Frontal cortex (tissue), 4 donors: Measurements from ENCODE around the gene BHLHE41. TPM values are rescaled to one million over a fixed set of nuclear protein-coding genes. Genes with fewer than 3 reads are reported as not detected.

Experiments
- DNase-seq, 2 donors: peaks; one replicate each; pipeline ENCODE4 v3.0.0; 2012; ENCODE audit warnings: low spot score in 2 of 2
- FAIRE-seq: peaks from 2 replicates; lab custom pipeline; 2012; peaks lifted over from hg19 to GRCh38; lab: Jason Lieb, UNC
- total RNA-seq: library from RNA; depleted of rRNA; stranded (reverse); fragments of >200 nt; gene quantifications from one replicate; pipeline ENCODE4 v1.2.3, GENCODE V29; 2014
- donor health status: control.
- donor health status: control.
- donor health status: control.

BHLHE41 gene
- total RNA-seq, 1 donor from 2014 or later = 0.41 TPM

DNA sequence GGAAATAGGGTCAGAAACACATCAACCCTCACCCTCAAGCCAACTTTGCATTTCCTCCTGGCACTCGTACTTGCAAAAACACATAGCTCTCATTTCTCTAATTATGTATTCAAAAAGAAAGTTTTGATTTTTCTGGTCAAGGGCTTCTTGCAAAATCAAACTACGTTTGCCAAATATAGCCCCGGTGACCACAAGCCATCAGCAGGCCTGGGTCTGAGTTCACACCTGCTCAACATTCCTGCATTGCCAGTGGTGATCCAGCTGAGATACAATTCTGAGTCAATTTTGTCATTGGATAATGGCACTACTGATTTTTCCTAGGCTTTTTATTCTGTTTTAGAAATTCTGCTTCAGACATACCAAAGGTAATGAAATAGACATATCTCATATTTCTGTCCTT lies 10.7 kb upstream of the BHLHE41 start:
- DNase-seq (no peak), FAIRE-seq (no peak)

DNA sequence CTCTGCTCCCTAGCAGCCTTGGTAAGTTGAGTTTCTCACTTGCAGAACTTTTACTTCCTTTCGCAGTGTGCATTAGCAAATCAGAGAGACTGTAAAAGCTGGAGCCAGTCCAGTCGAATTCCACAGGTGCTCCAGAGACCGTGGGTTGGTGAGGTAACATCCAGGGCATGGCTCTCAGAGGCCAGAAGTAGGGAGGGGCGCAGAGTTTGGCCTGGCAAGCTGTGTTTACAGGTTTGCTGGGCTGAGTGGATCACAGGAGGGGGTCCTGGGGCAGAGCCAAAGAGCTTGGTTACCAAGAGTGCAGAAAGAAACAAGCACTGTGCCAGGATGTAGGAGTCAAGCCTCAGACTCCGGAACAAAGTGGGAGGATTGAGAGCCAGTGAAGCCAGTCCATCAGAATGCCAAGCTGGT lies 10.2 kb upstream of the BHLHE41 start:
- no peak for FAIRE-seq
- DNase-seq = no peak

DNA sequence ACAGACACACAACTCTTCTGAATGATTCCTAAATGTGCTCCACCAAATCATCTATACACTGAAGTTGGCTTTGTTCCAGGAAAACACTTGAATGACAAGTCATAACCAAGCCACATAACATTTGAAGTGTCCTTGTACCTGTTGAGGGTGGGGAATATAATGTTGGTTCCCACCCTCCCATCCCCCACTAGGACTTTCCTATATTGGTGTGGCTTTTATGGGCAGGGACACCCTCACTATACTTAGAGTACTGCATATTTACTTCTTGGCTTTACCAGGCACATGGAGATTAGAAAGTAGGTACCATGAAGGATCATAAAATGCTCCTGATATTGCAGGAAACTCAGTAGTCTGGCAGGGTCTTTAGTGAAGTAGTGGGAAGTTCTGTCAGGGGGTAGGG lies 9.7 kb upstream of the BHLHE41 start:
- FAIRE-seq (no peak), DNase-seq (no peak)

DNA sequence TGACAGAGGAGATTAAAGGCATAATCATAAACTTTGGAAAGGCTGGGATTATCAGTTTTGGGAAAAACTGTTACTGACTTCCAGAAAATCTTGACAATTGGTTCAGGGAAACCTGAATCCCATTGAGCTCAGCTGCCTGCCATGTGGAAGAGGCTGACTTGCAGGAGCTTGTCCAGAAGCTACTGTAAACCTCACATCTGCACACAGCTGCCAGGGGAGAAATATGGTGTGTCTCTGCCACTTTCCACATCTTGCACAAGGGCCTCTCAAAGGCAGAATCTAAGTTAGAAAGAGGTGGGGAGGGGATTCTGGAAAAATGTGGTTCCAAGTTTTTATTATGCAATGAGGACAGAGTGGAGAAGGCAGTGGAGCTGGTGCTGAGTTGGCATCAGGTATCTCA lies 8.7 kb upstream of the BHLHE41 start:
- DNase-seq (no peak), FAIRE-seq (no peak)

DNA sequence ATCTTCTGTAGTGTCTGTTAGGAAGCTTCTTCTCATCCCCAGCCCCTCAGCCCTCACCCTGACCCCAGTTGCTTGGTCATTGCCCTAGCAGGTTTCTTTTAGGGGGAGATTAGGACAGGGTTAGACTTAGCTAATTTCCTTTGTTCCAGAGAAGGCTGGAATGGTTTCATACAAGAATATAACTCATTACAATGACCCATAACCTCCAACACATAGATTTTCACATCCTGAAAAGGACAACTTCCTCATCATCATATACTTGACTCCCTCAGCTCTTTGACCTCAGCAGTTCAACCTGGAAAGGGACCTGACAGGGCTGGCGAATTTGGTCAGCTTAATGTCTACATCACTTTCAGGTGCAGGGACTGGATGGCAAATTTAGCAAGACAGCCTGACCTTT lies 8.0 kb upstream of the BHLHE41 start:
- DNase-seq (no peak), FAIRE-seq (no peak)

DNA sequence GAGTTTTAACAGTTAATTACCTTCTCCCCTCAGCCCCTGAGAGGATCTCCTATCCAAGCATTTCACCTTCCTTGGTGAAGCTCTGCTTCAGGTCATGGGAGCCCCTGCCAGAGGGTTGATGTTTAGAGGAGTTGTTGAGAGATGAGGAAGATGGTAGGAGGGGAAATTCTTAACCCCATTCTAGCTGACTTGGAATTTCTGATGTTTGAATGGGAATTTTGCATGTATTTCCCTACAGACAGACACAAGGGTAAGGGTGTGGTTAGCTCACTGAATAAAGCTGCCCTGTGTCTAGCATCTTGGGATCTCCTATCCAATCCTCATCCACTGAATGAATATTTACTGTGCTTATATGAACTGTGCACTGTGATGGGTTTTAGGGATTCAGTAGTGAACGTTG lies 7.1 kb upstream of the BHLHE41 start:
- no peak for FAIRE-seq
- DNase-seq = no peak

DNA sequence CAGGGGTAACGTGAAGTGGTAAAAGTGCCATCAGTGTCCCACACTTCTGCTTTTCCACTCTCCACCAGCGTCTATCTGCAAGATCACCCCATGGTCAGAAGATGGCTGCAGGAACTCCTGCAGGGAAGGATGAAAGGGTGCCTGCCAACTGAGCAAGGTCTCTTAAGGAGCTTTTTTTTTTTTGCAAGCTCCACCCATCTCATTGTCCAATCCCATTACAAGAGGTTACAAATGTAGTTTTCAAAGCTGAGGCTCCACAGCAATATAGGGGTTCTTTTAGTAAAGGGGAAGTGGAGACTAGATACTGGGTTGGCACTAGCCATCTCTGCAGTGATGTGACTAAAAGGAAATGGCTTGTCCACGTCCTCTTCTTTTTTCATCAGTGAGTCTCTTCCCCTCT lies 5.9 kb upstream of the BHLHE41 start:
- FAIRE-seq = no peak

DNA sequence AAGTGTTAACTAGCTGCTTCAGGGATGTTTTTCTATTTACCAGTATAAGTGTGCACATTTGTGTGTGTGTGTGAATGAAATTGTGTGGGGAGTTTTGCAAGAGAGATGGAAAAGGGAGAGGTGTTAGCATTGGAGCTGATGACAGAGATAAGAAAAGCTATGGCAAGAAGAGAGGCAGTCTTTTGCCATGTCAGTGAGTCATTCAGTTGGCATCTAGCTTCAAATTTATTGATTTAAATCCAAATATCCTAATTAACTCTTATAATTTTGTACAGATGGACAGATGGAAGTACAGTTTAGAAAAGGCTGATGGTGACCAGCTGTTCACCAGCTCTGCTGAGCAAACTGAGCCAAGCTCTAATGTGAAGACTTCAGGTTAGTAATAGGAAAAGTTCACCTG lies 3.3 kb upstream of the BHLHE41 start:
- DNase-seq (no peak), FAIRE-seq (no peak)

More for the DNA sequence above, 5.9 kb upstream of the BHLHE41 start:
- no peak for DNase-seq

DNA sequence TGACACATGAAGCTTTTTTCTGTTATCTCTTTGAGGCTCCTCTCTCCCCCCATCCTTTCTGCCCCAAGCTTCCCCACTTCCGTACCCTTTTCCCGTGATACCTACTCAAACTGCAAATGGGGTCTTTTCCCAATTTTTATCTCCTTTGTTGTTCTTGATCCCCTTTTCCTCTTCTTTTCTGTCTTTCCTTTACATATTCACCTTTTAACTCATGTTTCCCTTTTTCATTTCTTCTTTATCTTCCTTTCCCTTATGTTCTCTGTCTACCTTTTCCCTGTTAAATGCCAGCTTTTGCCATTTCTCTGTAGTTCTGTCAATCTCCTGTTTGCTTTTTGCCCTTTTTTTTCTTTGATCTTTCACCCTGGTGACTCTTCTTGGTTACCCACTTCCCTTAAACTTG lies 2.6 kb upstream of the BHLHE41 start:
- FAIRE-seq (no peak), DNase-seq (no peak)

DNA sequence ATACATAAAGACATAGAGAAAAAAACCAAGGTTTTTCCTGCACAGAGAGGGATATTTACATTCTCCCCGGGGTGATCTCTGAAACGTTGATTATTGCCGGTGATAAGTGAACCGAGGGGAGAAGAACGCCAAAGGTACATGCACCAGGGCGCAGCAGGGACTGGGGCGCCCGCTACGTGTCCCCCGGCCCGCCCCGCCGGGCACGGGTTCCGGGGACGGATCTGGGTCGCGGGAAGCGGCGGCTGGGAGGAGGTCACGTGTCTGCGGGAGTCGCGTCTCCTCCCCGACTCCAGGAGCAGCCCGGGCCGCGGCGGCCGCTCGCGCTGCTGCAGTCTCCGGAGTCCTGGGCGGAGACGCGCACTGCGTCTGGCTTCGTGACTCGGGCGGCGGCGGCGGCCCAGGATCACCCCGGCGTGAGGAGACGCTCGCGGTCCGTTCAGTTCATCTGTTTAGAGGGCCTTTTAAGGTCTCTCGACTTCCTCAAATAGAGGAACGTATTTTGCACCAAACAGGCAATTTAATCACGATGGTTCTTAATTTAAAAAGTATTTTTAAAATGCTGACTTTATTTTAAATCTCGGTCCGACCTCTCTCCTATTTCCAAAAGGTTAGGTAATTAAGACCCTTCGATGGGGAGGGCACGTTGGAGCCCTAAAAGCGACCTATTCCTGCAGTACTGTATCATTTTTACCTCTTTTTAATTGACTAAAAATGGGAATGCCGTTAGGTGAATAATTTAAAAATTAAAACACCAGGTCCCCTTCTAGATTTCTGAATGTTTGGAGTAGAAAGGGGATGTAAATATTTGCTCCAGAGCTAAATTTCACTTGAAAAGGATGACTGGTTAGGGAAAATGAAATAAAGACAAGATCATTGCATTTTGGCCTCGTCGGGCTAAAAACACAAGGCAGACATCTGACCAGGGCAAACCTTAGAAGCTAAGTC lies 1.8 kb upstream of the BHLHE41 start:
- no peak for FAIRE-seq
- DNase-seq = peak; percentile 83 to 84

DNA sequence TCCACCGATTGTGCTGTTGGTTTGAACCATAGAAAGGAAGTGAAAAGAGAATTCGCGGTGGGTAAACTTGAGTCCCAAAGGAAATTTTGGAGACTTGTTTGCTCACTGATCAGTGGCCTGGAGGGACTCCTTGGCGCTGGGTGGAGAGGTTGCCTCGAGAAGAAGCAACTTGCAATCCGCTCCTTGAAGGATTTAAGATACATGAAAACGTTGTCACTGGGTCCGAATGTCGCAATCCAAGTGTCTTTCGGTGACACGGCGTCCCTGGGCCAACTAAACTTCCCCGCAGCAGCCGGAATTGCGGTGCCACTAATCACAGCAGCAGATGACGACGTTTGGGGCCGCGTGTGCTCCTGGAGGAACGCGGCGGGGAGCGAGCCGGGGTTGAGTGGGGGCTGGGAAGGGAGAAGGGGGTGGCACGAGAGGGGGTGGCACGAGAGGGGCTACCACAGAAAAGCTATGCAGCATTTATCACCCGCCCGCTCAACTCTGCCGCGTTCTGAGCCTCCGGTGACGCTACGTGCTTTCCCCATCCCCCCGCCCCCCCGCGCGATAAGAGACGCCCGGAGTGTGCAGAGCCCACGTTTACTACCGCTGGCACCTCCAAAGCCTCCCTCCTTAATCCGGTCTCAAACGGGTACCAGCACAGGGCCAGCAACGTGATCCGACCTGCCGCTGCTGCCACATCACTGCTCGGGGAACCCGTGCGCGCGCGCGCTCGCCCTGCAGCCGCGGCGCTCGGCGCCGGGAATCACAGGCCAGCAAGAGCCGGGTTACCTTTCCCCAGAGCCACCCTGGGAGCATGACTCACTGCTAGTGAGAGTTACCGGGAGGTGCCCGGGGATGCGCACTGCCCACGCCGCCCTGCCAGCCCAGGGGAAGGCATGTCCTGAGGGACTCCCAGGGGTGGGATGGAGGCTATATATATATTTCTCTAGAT lies 833 bp upstream of the BHLHE41 start:
- DNase-seq (peak; percentile 67 to 74), FAIRE-seq (no peak)

DNA sequence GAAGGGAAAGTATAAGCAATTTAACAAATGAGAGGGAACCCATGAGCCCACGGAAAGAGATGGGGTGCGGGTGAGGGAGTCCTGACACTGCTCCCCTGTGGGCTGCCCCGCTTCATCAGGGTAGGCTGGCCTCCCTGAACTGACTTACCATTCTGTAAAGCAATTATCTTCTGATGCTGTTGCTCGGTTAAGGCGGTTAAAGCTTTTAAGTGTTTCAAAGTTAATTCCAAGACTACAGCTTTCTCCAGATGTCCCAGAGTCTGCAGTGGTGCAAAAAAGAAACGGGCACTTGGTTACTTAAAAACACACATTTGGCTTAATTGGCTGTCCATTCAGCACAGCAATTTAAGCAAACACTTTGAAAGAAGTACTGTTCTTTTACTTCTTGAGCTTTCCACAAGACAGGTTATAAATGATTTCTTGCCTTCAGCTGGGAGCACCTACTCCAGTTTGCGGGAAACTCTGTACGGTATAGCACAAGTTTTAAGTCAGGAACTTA lies 1.3 kb downstream of the BHLHE41 start:
- FAIRE-seq (no peak), DNase-seq (no peak)

DNA sequence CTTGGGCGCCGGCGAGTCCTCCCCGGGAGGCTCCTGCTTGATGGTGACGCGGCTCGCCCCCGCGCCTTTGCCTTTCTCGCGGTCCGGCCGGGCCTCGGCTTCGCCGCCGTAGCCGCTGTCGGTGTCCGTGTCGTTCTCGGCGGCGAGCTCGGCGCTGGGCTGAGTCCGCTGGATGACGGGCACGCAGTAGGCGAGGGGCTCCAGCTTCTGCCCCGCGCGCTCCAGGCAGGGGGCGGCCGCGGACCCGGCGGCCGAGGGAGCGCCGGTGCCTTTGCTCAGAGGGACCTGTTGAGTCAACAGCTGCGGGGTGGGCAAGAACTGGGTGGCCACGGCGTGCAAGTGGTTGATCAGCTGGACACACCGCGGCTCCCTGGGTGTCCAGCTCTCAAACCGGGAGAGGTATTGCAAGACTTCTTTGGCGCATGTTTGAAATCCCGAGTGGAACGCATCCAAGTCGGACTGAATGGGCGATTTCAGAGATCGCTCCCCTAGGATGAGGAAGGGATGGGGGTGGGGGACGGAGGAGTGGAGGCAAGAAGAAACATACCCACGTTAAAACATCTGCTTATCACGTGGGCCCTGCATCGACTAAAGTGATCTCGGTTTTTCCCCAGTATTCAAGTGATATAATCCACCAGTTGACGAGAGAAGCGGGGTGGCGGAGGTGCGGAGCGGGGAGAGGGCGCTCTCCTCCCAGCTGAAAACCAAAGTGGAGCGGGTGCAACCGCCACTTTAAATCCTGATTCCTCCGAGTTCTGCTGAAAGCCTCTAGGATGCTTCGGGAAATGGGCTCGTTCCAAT lies 2.0 kb downstream of the BHLHE41 start:
- FAIRE-seq (no peak), DNase-seq (peak; percentile 41 to 66)

DNA sequence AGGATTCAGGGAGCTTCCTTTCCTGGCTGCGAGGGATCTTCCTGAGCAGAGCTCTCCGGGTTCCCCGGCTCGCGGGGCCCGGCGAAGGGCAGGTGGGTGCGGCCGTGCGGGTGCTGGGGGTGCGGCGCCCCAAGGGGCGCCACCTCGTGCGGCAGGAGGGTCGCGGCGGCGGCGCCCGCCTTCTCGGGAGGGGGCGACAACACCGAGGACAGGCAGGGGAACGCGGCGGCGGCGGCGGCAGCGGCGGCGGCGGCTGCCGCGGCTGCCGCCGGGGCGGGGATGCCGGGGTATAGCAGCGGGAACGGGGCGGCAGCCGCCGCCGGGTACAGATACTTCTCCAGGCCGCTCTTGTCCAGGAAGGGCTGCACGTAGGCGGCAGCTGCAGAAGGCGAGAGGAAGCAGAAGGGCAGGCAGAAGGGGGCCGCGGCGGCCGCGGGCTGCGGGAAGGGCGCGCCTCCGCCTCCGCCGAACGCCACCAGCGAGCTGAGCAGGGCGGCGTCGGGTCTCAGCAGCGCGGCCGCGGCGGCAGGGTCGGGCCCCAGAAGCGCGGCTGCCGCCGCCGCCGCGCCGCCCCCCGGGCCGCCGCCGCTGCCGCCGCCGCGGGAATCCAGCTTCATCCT lies 2.7 kb downstream of the BHLHE41 start:
- DNase-seq (no peak), FAIRE-seq (no peak)

DNA sequence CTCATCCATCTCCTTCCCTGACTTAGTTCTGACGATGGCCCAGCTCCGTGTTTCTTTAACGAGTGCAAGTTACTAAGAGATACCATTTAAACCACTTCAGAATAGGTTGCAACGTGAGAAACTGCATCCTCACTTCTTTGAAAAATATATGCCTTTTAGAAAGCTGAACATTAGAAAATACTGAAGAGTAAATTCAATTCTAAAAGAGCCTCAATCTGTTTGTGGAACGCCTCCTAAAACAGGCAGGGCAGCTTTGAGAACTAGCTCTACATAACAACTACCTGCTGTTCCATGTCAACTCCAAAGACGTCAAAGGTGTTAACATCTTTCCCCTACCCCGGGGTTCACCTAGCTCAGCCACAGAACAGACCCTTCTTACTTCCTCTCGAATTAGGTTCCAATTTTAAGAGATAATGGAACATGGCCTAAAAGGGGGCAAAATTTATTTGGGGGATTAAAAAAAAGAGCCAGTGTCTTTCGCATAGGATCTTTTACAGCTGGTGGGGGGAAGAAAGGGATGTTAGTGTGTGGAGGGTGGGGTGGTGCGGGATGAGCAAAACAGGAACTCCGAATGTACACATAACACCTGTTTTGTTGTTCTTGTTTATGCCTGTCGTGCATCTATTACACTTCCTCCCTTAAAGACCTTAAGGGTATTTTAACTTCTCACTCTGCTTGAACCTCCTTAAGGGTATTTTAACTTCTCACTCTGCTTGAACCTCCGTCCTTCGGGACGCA lies 3.3 kb downstream of the BHLHE41 start:
- DNase-seq (no peak), FAIRE-seq (no peak)

DNA sequence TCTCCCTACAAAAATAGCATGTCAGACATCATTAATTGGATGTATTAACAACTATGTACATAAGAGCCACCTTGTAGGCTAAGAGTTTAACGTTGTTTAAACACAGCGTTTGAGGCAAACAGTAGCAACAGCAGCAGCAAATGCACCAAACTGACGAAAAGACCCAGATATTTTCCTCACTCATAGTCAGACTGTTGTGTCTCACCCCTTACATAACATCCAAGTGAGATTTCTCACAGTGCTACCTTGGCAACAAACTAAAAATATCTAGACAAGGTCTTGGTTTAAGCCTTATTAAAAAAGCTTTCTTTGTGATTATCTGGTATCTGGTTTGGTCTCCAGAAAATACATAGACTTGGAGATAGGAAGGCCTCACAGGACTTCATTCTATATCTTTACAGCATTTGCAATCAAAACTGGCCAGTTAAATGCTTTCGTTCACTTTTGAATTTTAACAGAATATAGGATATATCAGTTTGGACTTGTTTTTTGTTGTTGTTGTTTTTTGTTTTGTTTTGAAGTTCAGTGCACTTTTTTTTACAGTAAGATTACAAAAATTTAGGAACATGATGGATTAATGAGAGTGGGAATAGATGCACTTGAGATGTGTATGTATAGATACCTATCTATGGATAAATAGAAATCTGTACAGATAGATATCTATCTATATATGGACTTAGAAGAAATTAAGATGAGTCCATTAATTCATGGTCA lies 4.1 kb downstream of the BHLHE41 start:
- FAIRE-seq (no peak), DNase-seq (no peak)

DNA sequence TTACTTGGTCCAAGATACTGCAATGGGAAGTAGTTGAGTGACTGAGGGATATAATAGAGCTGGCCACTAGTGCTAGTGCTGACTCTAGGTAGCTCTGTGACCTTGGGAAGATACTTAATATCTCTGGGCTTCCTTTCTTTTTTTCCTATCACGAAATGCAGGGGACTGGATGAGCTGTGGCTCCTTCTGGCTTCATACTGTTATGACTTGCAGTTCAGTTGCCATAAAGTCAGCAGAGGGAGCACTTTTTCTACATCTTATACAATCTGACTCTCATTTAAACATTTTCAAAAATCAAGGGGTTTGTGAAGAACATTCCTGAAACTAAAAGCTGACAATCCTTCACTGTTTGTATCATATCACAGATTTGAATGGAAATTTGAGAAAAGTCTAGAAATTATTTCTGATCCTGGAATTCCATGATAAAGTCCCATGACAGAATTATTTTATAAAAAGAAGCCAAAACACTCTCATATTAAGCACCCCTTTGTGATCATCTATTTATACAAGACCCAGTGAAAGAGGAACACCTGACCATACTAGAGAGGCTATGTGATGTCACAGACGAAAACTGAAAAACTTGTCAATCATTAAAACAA lies 5.3 kb downstream of the BHLHE41 start:
- DNase-seq = no peak

DNA sequence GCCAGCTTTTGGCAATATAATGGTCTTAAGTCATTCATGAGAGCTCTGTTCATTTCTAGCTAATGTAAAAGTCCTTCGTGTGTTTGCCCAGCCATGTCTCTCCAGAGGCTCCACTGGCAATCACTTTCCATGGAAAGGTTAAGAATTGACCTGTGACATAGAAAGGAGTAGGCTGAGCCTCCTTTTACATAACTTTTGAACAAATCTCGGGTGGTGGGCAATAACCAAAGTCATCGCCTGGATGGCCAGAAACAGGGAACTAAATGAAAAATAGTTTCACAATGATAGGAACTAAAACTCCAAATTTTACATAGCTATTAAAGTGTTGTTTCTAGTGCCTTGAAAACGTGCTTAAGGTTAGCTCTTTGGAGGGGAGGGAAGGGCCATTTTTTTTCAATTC lies 6.5 kb downstream of the BHLHE41 start:
- DNase-seq (no peak), FAIRE-seq (no peak)

More for the DNA sequence above, 5.3 kb downstream of the BHLHE41 start:
- peak; percentile 81 for FAIRE-seq
